ENCODE data around the gene NOM1. TPM values are rescaled to one million over a fixed set of nuclear protein-coding genes. Genes with fewer than 3 reads are reported as not detected.
A peak's percentile ranks its signal among the peaks of the same experiment; 100 is the strongest.

NOM1 gene
- total and polyA plus RNA-seq, 2 experiments from 2014 or later: 17.7 to 36.5 TPM

GRCh38 chr7:157000741-157001653, 51.5 kb downstream of the NOM1 start:
- Mint-ChIP-seq H3K27ac (no peak overlapping the region), H3K27me3 (ENCODE audit: insufficient read depth, low read depth, poor library complexity) (peaks cover 89% of the 10 kb centered on the region), H3K36me3 (ENCODE audit: low read depth) (no peaks in the 10 kb centered on the region), H3K4me1 (peaks cover 29% of the 10 kb centered on the region), H3K9me3 (peaks cover 2% of the 10 kb centered on the region; the same call in 1 of the 3 replicates), H3K4me3 (peak overlapping the region; percentile 58)
- peaks cover 16% of the 10 kb centered on the region for H3F3A ChIP-seq (replicated peaks; ENCODE audit: low read depth)
- H3K27ac ChIP-seq (ENCODE audit: low read depth): no peak overlapping the region
- peaks cover 33% of the 10 kb centered on the region for H4K20me1 ChIP-seq (replicated peaks; ENCODE audit: insufficient read depth)
- peaks cover 100% of the 10 kb centered on the region for H3K27me3 ChIP-seq (ENCODE audit: insufficient read depth)
- no peaks in the 10 kb centered on the region for H3K36me3 ChIP-seq (ENCODE audit: insufficient read depth)
- no peak for DNase-seq (ENCODE audit: low spot score)
- H3K79me2 ChIP-seq (replicated peaks; ENCODE audit: insufficient read depth): no peaks in the 10 kb centered on the region
- TF ChIP-seq NANOG (IDR thresholded peaks at IDR 0.05; ENCODE audit: borderline replicate concordance) (no peak), EZH2 (IDR thresholded peaks at IDR 0.05; ENCODE audit: low read depth, unreplicated experiment) (peak; percentile 86)
- H3K4me2 ChIP-seq: peak overlapping the region; percentile 86
- 0 out of 3 replicates have a peak, but pooled peaks have one; percentile 2 for ATAC-seq
- peaks cover 47% of the 10 kb centered on the region for H3K4me1 ChIP-seq (ENCODE audit: insufficient read depth)
- peak overlapping the region; percentile 54 for H3K4me3 ChIP-seq
- H2AFZ ChIP-seq: no peak overlapping the region
- no peaks in the 10 kb centered on the region for H3K9me2 ChIP-seq (ENCODE audit: insufficient read depth)

- no peak overlapping the region; the same call in 1 of the 2 replicates for H2AFZ ChIP-seq
- peaks cover 2% of the 10 kb centered on the region; the same call in 1 of the 3 replicates for H3K9me3 Mint-ChIP-seq
- no peaks in the 10 kb centered on the region for H3K36me3 ChIP-seq (ENCODE audit: insufficient read depth)
- ATAC-seq (no peak), DNase-seq (ENCODE audit: low spot score) (peak; percentile 42)
- H3K36me3 Mint-ChIP-seq (ENCODE audit: low read depth): no peaks in the 10 kb centered on the region
- peak overlapping the region; percentile 12; the same call in 1 of the 3 replicates for H3K4me3 Mint-ChIP-seq
- H3K79me2 ChIP-seq (replicated peaks; ENCODE audit: insufficient read depth): no peaks in the 10 kb centered on the region
- peaks cover 16% of the 10 kb centered on the region for H3F3A ChIP-seq (replicated peaks; ENCODE audit: low read depth)
- H3K4me1 Mint-ChIP-seq: peaks cover 29% of the 10 kb centered on the region
- H3K9me2 ChIP-seq (ENCODE audit: insufficient read depth): no peaks in the 10 kb centered on the region
- H3K4me1 ChIP-seq (ENCODE audit: insufficient read depth): peaks cover 57% of the 10 kb centered on the region
- H3K27ac Mint-ChIP-seq: no peak overlapping the region
- peak overlapping the region; percentile 86 for H3K4me2 ChIP-seq
- H4K20me1 ChIP-seq (replicated peaks; ENCODE audit: insufficient read depth): peaks cover 31% of the 10 kb centered on the region
- H3K27me3 ChIP-seq (ENCODE audit: insufficient read depth): peaks cover 100% of the 10 kb centered on the region
- H3K4me3 ChIP-seq: peak overlapping the region; percentile 48
- peak; percentile 78 for TF ChIP-seq EZH2 (IDR thresholded peaks at IDR 0.05; ENCODE audit: low read depth, unreplicated experiment)
- TF ChIP-seq POLR2AphosphoS5 (IDR thresholded peaks at IDR 0.05; ENCODE audit: low read depth): no peak
- H3K27ac ChIP-seq (ENCODE audit: low read depth): no peak overlapping the region
- peaks cover 92% of the 10 kb centered on the region for H3K27me3 Mint-ChIP-seq (ENCODE audit: insufficient read depth, low read depth, poor library complexity)
These were observed 52.7 kb downstream of the NOM1 start for GRCh38 chr7:157001920-157002818.

- Mint-ChIP-seq H3K9me3 (peaks cover 2% of the 10 kb centered on the region; the same call in 1 of the 3 replicates), H3K27ac (no peak overlapping the region), H3K36me3 (ENCODE audit: low read depth) (no peaks in the 10 kb centered on the region), H3K4me1 (peaks cover 29% of the 10 kb centered on the region), H3K4me3 (no peak overlapping the region; the same call in 2 of the 3 replicates), H3K27me3 (ENCODE audit: insufficient read depth, low read depth, poor library complexity) (peaks cover 92% of the 10 kb centered on the region)
- Histone ChIP-seq H3K79me2 (replicated peaks; ENCODE audit: insufficient read depth) (no peaks in the 10 kb centered on the region), H3K36me3 (ENCODE audit: insufficient read depth) (no peaks in the 10 kb centered on the region), H3K4me1 (ENCODE audit: insufficient read depth) (peaks cover 65% of the 10 kb centered on the region), H3K27ac (ENCODE audit: low read depth) (no peak overlapping the region), H3K4me2 (peak overlapping the region; percentile 86), H4K20me1 (replicated peaks; ENCODE audit: insufficient read depth) (peaks cover 32% of the 10 kb centered on the region), H3K9me2 (ENCODE audit: insufficient read depth) (no peaks in the 10 kb centered on the region), H3K4me3 (peak overlapping the region; percentile 48), H2AFZ (no peak overlapping the region; the same call in 1 of the 2 replicates), H3K27me3 (ENCODE audit: insufficient read depth) (peaks cover 100% of the 10 kb centered on the region), H3F3A (replicated peaks; ENCODE audit: low read depth) (peaks cover 21% of the 10 kb centered on the region)
- peak; percentile 77 for DNase-seq (ENCODE audit: low spot score)
- peak; percentile 10 for ATAC-seq
- TF ChIP-seq EZH2 (IDR thresholded peaks at IDR 0.05; ENCODE audit: low read depth, unreplicated experiment): peak; percentile 45
- no peak for TF ChIP-seq ETS1 (IDR thresholded peaks at IDR 0.05)
- no peak for TF ChIP-seq REST (IDR thresholded peaks at IDR 0.05; ENCODE audit: unreplicated experiment)
These were observed 53.4 kb downstream of the NOM1 start for GRCh38 chr7:157002819-157003421.

Measured in GM23338 (cell line).